Activated naive CD4-positive, alpha-beta T cell treated with anti-CD3 and anti-CD28 coated beads, Interleukin-2, amount 50 U/mL, for 24 hours (primary cell): ENCODE data around the gene MRPL17.

Experiments
- H3K27ac Mint-ChIP-seq: one replicate; pipeline ENCODE4 v1.8.0; 2021; ENCODE audit warnings: mild to moderate bottlenecking, mixed read lengths
- H3K27me3 Mint-ChIP-seq: one replicate; pipeline ENCODE4 v1.8.0; 2021; ENCODE audit warnings: mixed read lengths
- H3K36me3 Mint-ChIP-seq: one replicate; pipeline ENCODE4 v1.8.0; 2021; ENCODE audit warnings: mixed read lengths
- H3K4me1 Mint-ChIP-seq: one replicate; pipeline ENCODE4 v1.8.0; 2021; ENCODE audit warnings: mixed read lengths
- H3K4me3 Mint-ChIP-seq: one replicate; pipeline ENCODE4 v1.8.0; 2021; ENCODE audit warnings: mild to moderate bottlenecking, mixed read lengths
- H3K9me3 Mint-ChIP-seq: one replicate; pipeline ENCODE4 v1.8.0; 2021; ENCODE audit warnings: mixed read lengths

Gene MRPL17

GRCh38 chr11:6667733-6668374 lies 15.3 kb downstream of the MRPL17 start:
- Mint-ChIP-seq H3K4me3 (no peak overlapping the region), H3K27me3 (no peaks in the 10 kb centered on the region), H3K4me1 (peaks cover 79% of the 10 kb centered on the region), H3K27ac (peak overlapping the region; percentile 49), H3K36me3 (no peaks in the 10 kb centered on the region), H3K9me3 (no peaks in the 10 kb centered on the region)

GRCh38 chr11:6666302-6667183 lies 16.6 kb downstream of the MRPL17 start:
- Mint-ChIP-seq H3K36me3 (no peaks in the 10 kb centered on the region), H3K4me3 (no peak overlapping the region), H3K27ac (peak overlapping the region; percentile 37), H3K27me3 (no peaks in the 10 kb centered on the region), H3K4me1 (peaks cover 65% of the 10 kb centered on the region), H3K9me3 (no peaks in the 10 kb centered on the region)

GRCh38 chr11:6664551-6664950 lies 18.6 kb downstream of the MRPL17 start:
- H3K36me3 Mint-ChIP-seq, result no peaks in the 10 kb centered on the region
- no peak overlapping the region for H3K4me3 Mint-ChIP-seq
- H3K4me1 Mint-ChIP-seq, result peaks cover 46% of the 10 kb centered on the region
- no peaks in the 10 kb centered on the region for H3K27me3 Mint-ChIP-seq
- no peak overlapping the region for H3K27ac Mint-ChIP-seq
- no peaks in the 10 kb centered on the region for H3K9me3 Mint-ChIP-seq

DNA sequence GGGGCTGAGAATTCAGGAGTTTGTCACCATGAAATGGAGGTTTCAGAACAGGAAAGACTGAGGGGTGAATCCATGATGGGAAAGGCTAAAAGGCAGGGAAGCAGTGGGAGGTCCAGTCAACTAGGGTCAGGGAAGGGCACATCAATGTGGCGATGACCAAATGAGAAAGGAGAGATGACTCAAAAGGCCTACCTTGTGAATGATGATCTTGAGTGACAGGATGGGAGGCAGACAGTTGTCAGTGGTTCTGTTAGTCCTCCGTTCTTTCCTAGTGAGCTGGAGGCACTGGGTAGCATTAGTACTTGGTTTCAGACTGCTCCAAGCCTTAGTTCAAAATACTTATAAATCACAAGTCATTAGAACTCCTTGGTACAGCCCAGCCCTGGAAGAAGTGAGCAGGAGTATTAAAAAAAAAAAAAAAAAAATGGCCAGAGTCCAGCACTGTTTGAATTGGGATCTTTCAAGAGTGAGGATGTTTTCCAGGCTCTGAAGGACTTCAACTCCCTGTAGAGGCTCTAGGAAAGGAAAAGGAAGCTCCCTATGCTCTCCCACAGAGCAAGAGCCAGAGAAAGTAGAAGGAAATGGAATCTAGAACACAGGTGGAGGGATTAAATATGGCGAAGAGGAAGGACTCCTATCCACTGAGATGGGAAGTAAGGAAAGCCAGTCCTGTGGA lies 19.2 kb downstream of the MRPL17 start:
- no peaks in the 10 kb centered on the region for H3K27me3 Mint-ChIP-seq
- H3K27ac Mint-ChIP-seq, result peak overlapping the region; percentile 68
- H3K4me1 Mint-ChIP-seq, result peaks cover 41% of the 10 kb centered on the region
- H3K36me3 Mint-ChIP-seq, result no peaks in the 10 kb centered on the region
- no peak overlapping the region for H3K4me3 Mint-ChIP-seq
- no peaks in the 10 kb centered on the region for H3K9me3 Mint-ChIP-seq

DNA sequence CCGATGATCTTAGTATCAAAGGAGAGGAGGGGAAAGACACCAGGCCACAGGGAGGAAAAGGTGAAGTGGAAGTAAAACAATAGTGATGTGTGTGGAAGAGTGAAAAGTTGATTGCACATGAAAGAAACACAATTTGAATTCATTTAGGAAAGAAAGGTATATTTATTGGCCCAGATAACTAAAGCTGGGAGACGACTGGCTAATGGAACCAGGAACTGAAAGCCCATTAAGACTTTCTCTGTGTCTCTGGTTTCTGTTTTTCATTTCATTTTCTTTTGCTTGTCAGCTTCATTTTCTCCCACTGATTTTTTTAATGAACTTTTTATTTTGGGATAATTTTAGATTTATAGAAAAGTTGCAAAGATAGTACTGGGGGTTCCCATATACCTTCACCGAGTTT lies 22.4 kb downstream of the MRPL17 start:
- Mint-ChIP-seq H3K9me3 (no peaks in the 10 kb centered on the region), H3K27ac (no peak overlapping the region), H3K4me1 (peaks cover 23% of the 10 kb centered on the region), H3K4me3 (no peak overlapping the region), H3K36me3 (no peaks in the 10 kb centered on the region), H3K27me3 (no peaks in the 10 kb centered on the region)

- H3K4me3 Mint-ChIP-seq, result no peak overlapping the region
- H3K9me3 Mint-ChIP-seq, result no peaks in the 10 kb centered on the region
- H3K27ac Mint-ChIP-seq, result no peak overlapping the region
- H3K36me3 Mint-ChIP-seq, result no peaks in the 10 kb centered on the region
- peaks cover 16% of the 10 kb centered on the region for H3K4me1 Mint-ChIP-seq
- H3K27me3 Mint-ChIP-seq, result no peaks in the 10 kb centered on the region
Observed at GRCh38 chr11:6658647-6659046, 24.5 kb downstream of the MRPL17 start.

GRCh38 chr11:6657346-6657745 lies 25.8 kb downstream of the MRPL17 start:
- H3K9me3 Mint-ChIP-seq, result no peaks in the 10 kb centered on the region
- no peak overlapping the region for H3K4me3 Mint-ChIP-seq
- H3K36me3 Mint-ChIP-seq, result no peaks in the 10 kb centered on the region
- no peaks in the 10 kb centered on the region for H3K27me3 Mint-ChIP-seq
- peak overlapping the region; percentile 48 for H3K27ac Mint-ChIP-seq
- H3K4me1 Mint-ChIP-seq, result peaks cover 9% of the 10 kb centered on the region

DNA sequence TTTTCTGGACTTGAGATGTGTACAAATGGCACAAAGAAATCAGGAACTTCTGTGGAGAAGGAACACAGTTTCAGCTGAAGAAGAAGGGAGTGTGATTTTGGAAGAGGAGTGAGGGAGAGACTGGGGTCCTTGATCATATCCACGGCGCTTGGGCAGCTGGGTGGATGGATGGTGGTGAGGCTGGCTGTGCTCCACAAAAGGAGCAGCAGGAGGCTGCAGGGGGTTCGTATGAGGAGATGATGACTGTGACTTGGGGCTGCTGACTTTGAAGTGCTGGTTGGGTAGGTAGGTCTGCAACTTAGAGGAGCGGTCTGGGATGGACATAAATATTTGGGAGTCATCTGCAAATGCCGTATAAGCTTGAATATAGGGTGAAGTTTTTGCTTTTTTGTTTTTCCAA lies 26.2 kb downstream of the MRPL17 start:
- Mint-ChIP-seq H3K4me1 (peaks cover 9% of the 10 kb centered on the region), H3K9me3 (no peaks in the 10 kb centered on the region), H3K27ac (peak overlapping the region; percentile 48), H3K27me3 (no peaks in the 10 kb centered on the region), H3K36me3 (no peaks in the 10 kb centered on the region), H3K4me3 (peak overlapping the region; percentile 53)

DNA sequence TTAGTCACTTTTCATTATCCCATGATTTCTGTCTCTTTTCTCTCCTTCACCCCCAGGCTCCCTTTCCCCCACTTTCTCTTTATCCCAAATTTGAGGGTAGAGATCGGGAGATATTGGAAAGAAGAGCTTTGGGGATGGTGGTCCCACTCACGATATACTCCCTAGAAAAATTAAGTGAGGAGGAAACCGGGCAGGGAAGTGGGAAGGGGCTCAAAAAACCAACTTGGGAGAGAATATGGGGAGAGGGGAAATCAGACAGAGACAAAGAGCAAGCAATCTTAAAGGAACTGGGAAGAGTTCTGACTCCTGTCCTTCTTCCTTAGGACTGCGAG lies 26.6 kb downstream of the MRPL17 start:
- no peaks in the 10 kb centered on the region for H3K36me3 Mint-ChIP-seq
- H3K4me1 Mint-ChIP-seq, result peaks cover 9% of the 10 kb centered on the region
- peak overlapping the region; percentile 53 for H3K4me3 Mint-ChIP-seq
- peak overlapping the region; percentile 31 for H3K27ac Mint-ChIP-seq
- no peaks in the 10 kb centered on the region for H3K27me3 Mint-ChIP-seq
- no peaks in the 10 kb centered on the region for H3K9me3 Mint-ChIP-seq

DNA sequence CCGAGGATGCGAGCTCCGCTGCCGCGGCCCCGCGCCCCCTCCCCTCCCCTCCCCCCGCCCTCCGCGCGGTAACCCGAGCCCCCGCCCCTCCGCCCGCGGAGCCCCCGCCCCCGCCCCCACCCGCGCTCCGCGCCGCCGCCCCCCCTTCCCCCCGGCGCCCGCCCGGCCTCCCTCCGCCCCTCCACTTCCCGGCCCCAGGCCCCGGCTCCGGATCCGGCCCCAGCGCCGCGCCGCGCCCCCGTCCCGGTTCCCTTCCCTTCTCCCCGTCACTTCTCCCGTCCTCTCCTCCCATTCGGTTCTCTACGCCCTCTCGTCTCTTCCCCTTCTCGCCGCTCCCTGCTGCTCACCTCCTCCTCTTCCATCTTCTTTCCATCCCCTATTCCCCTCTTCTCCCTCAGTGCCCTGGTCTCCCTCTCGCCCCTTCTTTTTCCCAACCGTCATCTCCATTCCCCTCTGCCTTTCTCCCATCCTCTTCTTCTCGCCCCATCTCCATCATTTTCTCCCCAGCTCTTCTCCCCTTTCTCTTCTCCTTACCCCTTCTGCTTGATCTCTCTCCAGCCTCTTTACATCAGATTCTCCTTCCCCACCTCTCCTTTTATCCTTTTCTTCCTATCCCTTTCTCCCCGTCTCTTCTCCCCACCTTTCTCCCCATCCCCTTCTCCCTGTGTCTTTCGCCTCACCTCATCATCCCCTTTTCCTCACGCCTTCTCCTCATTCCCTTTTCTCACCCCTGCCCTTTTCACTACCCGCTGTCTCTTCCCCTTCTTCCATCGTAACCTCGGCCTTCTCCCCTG lies 27.2 kb downstream of the MRPL17 start, which contains the start of gene DCHS1:
Gene DCHS1, minus strand, starts transcription at position 20 of the 794 bp plus-strand sequence. CDS start 14,196 bp downstream, outside the sequence.
- H3K9me3 Mint-ChIP-seq, result no peaks in the 10 kb centered on the region
- H3K4me1 Mint-ChIP-seq, result peaks cover 9% of the 10 kb centered on the region
- H3K4me3 Mint-ChIP-seq, result peak within 1 kb of the TSS; percentile 53
- no peaks in the 10 kb centered on the region for H3K27me3 Mint-ChIP-seq
- H3K27ac Mint-ChIP-seq, result peak within 1 kb of the TSS; percentile 31
- H3K36me3 Mint-ChIP-seq, result no peaks in the 10 kb centered on the region

GRCh38 chr11:6655020-6655789 lies 27.9 kb downstream of the MRPL17 start:
- no peaks in the 10 kb centered on the region for H3K27me3 Mint-ChIP-seq
- H3K9me3 Mint-ChIP-seq, result no peaks in the 10 kb centered on the region
- H3K36me3 Mint-ChIP-seq, result no peaks in the 10 kb centered on the region
- no peak overlapping the region for H3K4me3 Mint-ChIP-seq
- H3K4me1 Mint-ChIP-seq, result peaks cover 9% of the 10 kb centered on the region
- H3K27ac Mint-ChIP-seq, result no peak overlapping the region

- Mint-ChIP-seq H3K27me3 (no peaks in the 10 kb centered on the region), H3K4me3 (no peak overlapping the region), H3K27ac (no peak overlapping the region), H3K9me3 (no peaks in the 10 kb centered on the region), H3K36me3 (no peaks in the 10 kb centered on the region), H3K4me1 (peaks cover 9% of the 10 kb centered on the region)
Observed at GRCh38 chr11:6654281-6655019, 28.7 kb downstream of the MRPL17 start.

DNA sequence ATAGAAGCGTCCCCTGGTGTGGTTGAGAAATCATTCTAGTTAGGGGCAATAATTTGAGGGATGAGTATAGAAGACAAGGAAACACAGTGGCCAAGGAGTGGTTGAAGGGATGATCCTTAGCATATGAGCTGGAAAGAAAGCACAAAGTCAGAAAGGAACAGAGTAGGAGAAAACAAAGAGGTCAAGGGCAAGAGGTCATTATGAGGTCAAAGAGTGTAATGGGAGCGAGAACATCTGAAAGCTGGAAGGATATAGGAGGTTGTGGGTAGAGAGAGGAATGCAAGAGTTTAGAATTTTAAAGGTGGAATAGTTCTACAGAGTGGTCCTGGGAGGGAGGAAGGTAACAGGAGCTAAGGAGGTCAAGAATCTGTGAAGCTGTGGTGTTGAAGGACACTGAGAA lies 29.5 kb downstream of the MRPL17 start:
- Mint-ChIP-seq H3K27me3 (no peaks in the 10 kb centered on the region), H3K4me3 (no peak overlapping the region), H3K36me3 (no peaks in the 10 kb centered on the region), H3K27ac (no peak overlapping the region), H3K9me3 (no peaks in the 10 kb centered on the region), H3K4me1 (peaks cover 9% of the 10 kb centered on the region)

GRCh38 chr11:6653097-6653496 lies 30.0 kb downstream of the MRPL17 start:
- H3K27me3 Mint-ChIP-seq, result no peaks in the 10 kb centered on the region
- no peak overlapping the region for H3K27ac Mint-ChIP-seq
- H3K4me1 Mint-ChIP-seq, result peaks cover 9% of the 10 kb centered on the region

More at GRCh38 chr11:6653097-6653496, 30.0 kb downstream of the MRPL17 start:
- H3K36me3 Mint-ChIP-seq, result no peaks in the 10 kb centered on the region
- no peaks in the 10 kb centered on the region for H3K9me3 Mint-ChIP-seq
- no peak overlapping the region for H3K4me3 Mint-ChIP-seq
